ENCODE measurements around the gene MAGEB1.

MAGEB1 gene

GRCh38 chrX:30296408-30297254, 49.7 kb downstream of the MAGEB1 start:
- DNase-seq (ENCODE audit: low read depth in 3 of 3) = no peak

- no peak for DNase-seq (ENCODE audit: low read depth in 3 of 3)
Observed at GRCh38 chrX:30301208-30301607, 54.3 kb downstream of the MAGEB1 start.
